Measurements from ENCODE around the gene SEMA4B. TPM values are rescaled to one million over a fixed set of nuclear protein-coding genes. Genes with fewer than 3 reads are reported as not detected.

The SEMA4B gene
- total RNA-seq, 1 experiment from 2014 or later: 50.2 TPM

- ATAC-seq: no peak
- Mint-ChIP-seq H3K27ac (0 out of 2 replicates have a peak overlapping the region, but pooled peaks have one; percentile 4), H3K4me1 (peaks cover 11% of the 10 kb centered on the region; the same call in 1 of the 2 replicates), H3K4me3 (no peak overlapping the region), H3K36me3 (0 out of 2 replicates have a peak, but pooled peaks cover 3% of the 10 kb centered on the region), H3K9me3 (no peaks in the 10 kb centered on the region), H3K27me3 (ENCODE audit: low read depth) (no peaks in the 10 kb centered on the region)
- ChIA-PET CTCF (interaction anchor here (1.1 kb wide), 1 partner anchor 40 kb away, joined by 4 read pairs; the partner anchor contains the start of genes CIB1 and GDPGP1), POLR2A (interaction anchor here (1.1 kb wide), 1 partner anchor 9 kb away, joined by 3 read pairs; no protein-coding TSS in a partner anchor)
- no peak for DNase-seq (ENCODE audit: low spot score)
- TF ChIP-seq ETV6 (CRISPR knock-in tag; IDR thresholded peaks at IDR 0.05) (no peak), ZNF396 (CRISPR knock-in tag; IDR thresholded peaks at IDR 0.05; ENCODE audit: borderline replicate concordance) (no peak), HMGA2 (CRISPR knock-in tag; IDR thresholded peaks at IDR 0.05) (no peak), ZNF121 (CRISPR knock-in tag; IDR thresholded peaks at IDR 0.05) (no peak), ZNF317 (CRISPR knock-in tag; IDR thresholded peaks at IDR 0.05; ENCODE audit: borderline replicate concordance, low read depth) (no peak), ATF6 (CRISPR knock-in tag; IDR thresholded peaks at IDR 0.05) (no peak), IRF2 (CRISPR knock-in tag; IDR thresholded peaks at IDR 0.05; ENCODE audit: borderline replicate concordance, low read depth) (no peak), ATF3 (CRISPR knock-in tag; conservative IDR thresholded peaks at IDR 0.05) (no peak), KAT7 (CRISPR knock-in tag; IDR thresholded peaks at IDR 0.05; ENCODE audit: borderline replicate concordance) (no peak)
These were observed 8.0 kb upstream of the SEMA4B start for GRCh38 chr15:90192961-90193786.

- Mint-ChIP-seq H3K4me1 (peaks cover 11% of the 10 kb centered on the region; the same call in 1 of the 2 replicates), H3K27ac (peak overlapping the region; percentile 57; the same call in 1 of the 2 replicates), H3K27me3 (ENCODE audit: low read depth) (no peaks in the 10 kb centered on the region), H3K4me3 (no peak overlapping the region), H3K36me3 (0 out of 2 replicates have a peak, but pooled peaks cover 3% of the 10 kb centered on the region), H3K9me3 (no peaks in the 10 kb centered on the region)
- ATAC-seq: no peak
- CTCF ChIA-PET: interaction anchor here (0.6 to 0.7 kb wide), 2 partner anchors 13 to 42 kb away, joined by 3 to 6 read pairs; no protein-coding TSS in a partner anchor
- POLR2A ChIA-PET: interaction anchor here (0.6 kb wide), 2 partner anchors 19 to 68 kb away, joined by 4 to 5 read pairs; no protein-coding TSS in a partner anchor
- TF ChIP-seq MYBL2 (CRISPR knock-in tag; IDR thresholded peaks at IDR 0.05) (no peak), SMAD4 (CRISPR knock-in tag; IDR thresholded peaks at IDR 0.05) (no peak), ARID4B (CRISPR knock-in tag; IDR thresholded peaks at IDR 0.05; ENCODE audit: borderline replicate concordance) (no peak)
- DNase-seq (ENCODE audit: low spot score): no peak
These were observed 6.5 kb upstream of the SEMA4B start for GRCh38 chr15:90194655-90195054.

GRCh38 chr15:90200534-90201129, 498 bp upstream of the SEMA4B start:
- ATAC-seq: no peak; the same call in 1 of the 2 replicates
- H3K27me3 Mint-ChIP-seq (ENCODE audit: low read depth): no peaks in the 10 kb centered on the region; the same call in 1 of the 2 replicates
- H3K4me3 Mint-ChIP-seq: peak overlapping the region; percentile 78
- peaks cover 20% of the 10 kb centered on the region for H3K4me1 Mint-ChIP-seq
- H3K36me3 Mint-ChIP-seq: no peaks in the 10 kb centered on the region
- ChIA-PET CTCF (interaction anchor here (0.6 to 5.1 kb wide), 20 partner anchors 9 to 667 kb away, joined by 3 to 62 read pairs (median 5); partner anchors contain the start of genes CIB1, GDPGP1 and IDH2), POLR2A (interaction anchor here (1.0 to 1.8 kb wide), 9 partner anchors 12 to 200 kb away, joined by 3 to 9 read pairs (median 6); partner anchors contain the start of genes CIB1, GDPGP1, TTLL13 and ZNF710)
- H3K27ac Mint-ChIP-seq: peak overlapping the region; percentile 60
- no peak for DNase-seq (ENCODE audit: low spot score)
- H3K9me3 Mint-ChIP-seq: no peaks in the 10 kb centered on the region
- TF ChIP-seq E2F5 (CRISPR knock-in tag; IDR thresholded peaks at IDR 0.05): peak; percentile 7; the same call in 1 of the 2 replicates
- TF ChIP-seq USF2 (CRISPR knock-in tag; IDR thresholded peaks at IDR 0.05): peak; percentile 55; the same call in 1 of the 2 replicates
- TF ChIP-seq ZNF532 (CRISPR knock-in tag; IDR thresholded peaks at IDR 0.05; ENCODE audit: borderline replicate concordance): no peak

Data from WTC11 (cell line).